Colonic mucosa (tissue), 4 donors: ENCODE measurements around the gene SYNCRIP. TPM values are rescaled to one million over a fixed set of nuclear protein-coding genes. Genes with fewer than 3 reads are reported as not detected.

Experiments used
- DNase-seq: peaks from one replicate; pipeline ENCODE4 v3.0.0-alpha.2; 2020
- H3K27ac ChIP-seq: fragments of 200-600 bp; one replicate; pipeline ENCODE4 v1.8.0; 2021
- H3K27me3 ChIP-seq: fragments of 200-600 bp; one replicate; pipeline ENCODE4 v1.8.0; 2021
- H3K36me3 ChIP-seq: fragments of 200-600 bp; one replicate; pipeline ENCODE4 v1.8.0; 2021
- H3K4me1 ChIP-seq: fragments of 200-600 bp; one replicate; pipeline ENCODE4 v1.8.0; 2021; ENCODE audit warnings: mild to moderate bottlenecking
- H3K4me3 ChIP-seq: fragments of 200-600 bp; one replicate; pipeline ENCODE4 v1.8.0; 2021
- H3K9ac ChIP-seq, 2 donors: one replicate each; pipeline ENCODE4 v1.7.0; 2013; ENCODE audit warnings: control low read depth in 2 of 2, low read depth in 2 of 2, low read length in 2 of 2
- H3K9me3 ChIP-seq: fragments of 200-600 bp; one replicate; pipeline ENCODE4 v1.8.0; 2021
- CTCF ChIP-seq: fragments of 200-600 bp; IDR thresholded peaks from one replicate; pipeline ENCODE4 v1.8.0; 2022; ENCODE audit warnings: antibody characterized with exemption, mild to moderate bottlenecking
- intact Hi-C: fragments of 100-400 bp; cut with DNase I; formaldehyde crosslinking; loops from one replicate; pipeline ENCODE4 v1.14.1; 2022
- total RNA-seq, 2 donors: library from RNA; stranded (reverse); fragmentation: NEBNext Ultra II Directional in 1 of 2; extraction: Animal tissue kit (Norgen Biotek cat#: 25700) in 1 of 2; gene quantifications; one replicate each; pipeline ENCODE4 v1.2.1, GENCODE V29; 2021
- donor health status: healthy.
- donor health status: DM: no; HTN: no; CAD: no.
- donor health status: DM: no; HTN: no; CAD: no.

The SYNCRIP gene
- total RNA-seq, 2 donors from 2014 or later, result 87.7 to 99.3 TPM

GRCh38 chr6:85673198-85674139, 30.8 kb upstream of the SYNCRIP start:
- no peaks in the 10 kb centered on the region for H3K27me3 ChIP-seq
- no peak overlapping the region for H3K9ac ChIP-seq
- no peak overlapping the region for H3K27ac ChIP-seq
- TF ChIP-seq CTCF, result no peak
- H3K36me3 ChIP-seq, result no peaks in the 10 kb centered on the region
- peaks cover 5% of the 10 kb centered on the region for H3K4me1 ChIP-seq
- no peak for DNase-seq
- H3K9me3 ChIP-seq, result no peaks in the 10 kb centered on the region
- intact Hi-C loops, result no loop called here
- H3K4me3 ChIP-seq, result no peak overlapping the region

- H3K4me1 ChIP-seq, result peaks cover 5% of the 10 kb centered on the region
- H3K27me3 ChIP-seq, result no peaks in the 10 kb centered on the region
- H3K9me3 ChIP-seq, result no peaks in the 10 kb centered on the region
- no peak for DNase-seq
- no peak overlapping the region for H3K4me3 ChIP-seq
- H3K27ac ChIP-seq, result no peak overlapping the region
- intact Hi-C loops, result no loop called here
- H3K9ac ChIP-seq, result no peak overlapping the region
- H3K36me3 ChIP-seq, result no peaks in the 10 kb centered on the region
- TF ChIP-seq CTCF, result no peak
Observed at GRCh38 chr6:85672623-85673022, 29.9 kb upstream of the SYNCRIP start.

GRCh38 chr6:85672050-85672449, 29.4 kb upstream of the SYNCRIP start:
- no peaks in the 10 kb centered on the region for H3K36me3 ChIP-seq
- intact Hi-C loops, result no loop called here
- peaks cover 5% of the 10 kb centered on the region for H3K4me1 ChIP-seq
- H3K9ac ChIP-seq, result no peak overlapping the region
- no peak for DNase-seq
- no peak for TF ChIP-seq CTCF
- H3K27ac ChIP-seq, result no peak overlapping the region
- H3K27me3 ChIP-seq, result no peaks in the 10 kb centered on the region
- H3K9me3 ChIP-seq, result no peaks in the 10 kb centered on the region
- H3K4me3 ChIP-seq, result no peak overlapping the region

- Histone ChIP-seq H3K9me3 (no peaks in the 10 kb centered on the region), H3K36me3 (no peaks in the 10 kb centered on the region), H3K27me3 (no peaks in the 10 kb centered on the region), H3K9ac (no peak overlapping the region), H3K27ac (no peak overlapping the region), H3K4me3 (no peak overlapping the region), H3K4me1 (peaks cover 2% of the 10 kb centered on the region)
- no peak for TF ChIP-seq CTCF
- no peak for DNase-seq
- intact Hi-C loops, result no loop called here
Observed at GRCh38 chr6:85670573-85670972, 27.9 kb upstream of the SYNCRIP start.

GRCh38 chr6:85669735-85670194, 27.1 kb upstream of the SYNCRIP start:
- TF ChIP-seq CTCF, result no peak
- Histone ChIP-seq H3K27me3 (no peaks in the 10 kb centered on the region), H3K9ac (no peak overlapping the region), H3K4me1 (no peaks in the 10 kb centered on the region), H3K27ac (no peak overlapping the region), H3K36me3 (no peaks in the 10 kb centered on the region), H3K9me3 (no peaks in the 10 kb centered on the region), H3K4me3 (no peak overlapping the region)
- no peak for DNase-seq
- intact Hi-C loops, result no loop called here
